DMS79 treated with DMSO at 0.1 percent for 48 hours (cell line): ENCODE measurements around the gene DSCAML1.
"Not testable (repeated sequence)": the region's sequence is repeated elsewhere in the genome, so short reads cannot be mapped to it uniquely, and the experiment has no call there.

Source experiments
- DNase-seq: peaks from one replicate; lab custom pipeline; 2025; lab: John Stamatoyannopoulos, UW

The DSCAML1 gene

GRCh38 chr11:117407016-117407415 is 390.0 kb downstream of the DSCAML1 start:
- DNase-seq: no peak

DNA sequence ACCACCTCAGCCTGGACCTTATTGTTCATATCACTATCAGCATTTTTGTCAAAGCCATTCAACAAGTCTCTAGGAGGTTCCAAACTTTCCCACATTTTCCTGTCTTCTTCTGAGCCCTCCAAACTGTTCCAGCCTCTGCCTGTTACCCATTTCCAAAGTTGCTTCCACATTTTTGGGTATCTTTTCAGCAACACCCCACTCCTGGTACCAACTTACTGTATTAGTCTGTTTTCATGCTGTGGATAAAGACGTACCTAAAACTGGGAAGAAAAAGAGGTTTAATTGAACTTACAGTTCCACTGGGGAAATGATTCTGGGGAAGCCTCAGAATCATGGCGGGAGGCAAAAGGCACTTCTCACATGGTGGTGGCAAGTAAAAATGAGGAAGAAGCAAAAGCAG is 391.1 kb downstream of the DSCAML1 start:
- not testable (repeated sequence) for DNase-seq

- DNase-seq: not testable (repeated sequence)
Observed at GRCh38 chr11:117399100-117399840, 397.7 kb downstream of the DSCAML1 start.

GRCh38 chr11:117398618-117399017 is 398.4 kb downstream of the DSCAML1 start:
- not testable (repeated sequence) for DNase-seq

- DNase-seq: no peak
Observed at GRCh38 chr11:117396970-117397369, 400.0 kb downstream of the DSCAML1 start.

- no peak for DNase-seq
Observed at GRCh38 chr11:117395476-117395875, 401.5 kb downstream of the DSCAML1 start.

- no peak for DNase-seq
Observed at GRCh38 chr11:117394221-117394925, 402.6 kb downstream of the DSCAML1 start.

DNA sequence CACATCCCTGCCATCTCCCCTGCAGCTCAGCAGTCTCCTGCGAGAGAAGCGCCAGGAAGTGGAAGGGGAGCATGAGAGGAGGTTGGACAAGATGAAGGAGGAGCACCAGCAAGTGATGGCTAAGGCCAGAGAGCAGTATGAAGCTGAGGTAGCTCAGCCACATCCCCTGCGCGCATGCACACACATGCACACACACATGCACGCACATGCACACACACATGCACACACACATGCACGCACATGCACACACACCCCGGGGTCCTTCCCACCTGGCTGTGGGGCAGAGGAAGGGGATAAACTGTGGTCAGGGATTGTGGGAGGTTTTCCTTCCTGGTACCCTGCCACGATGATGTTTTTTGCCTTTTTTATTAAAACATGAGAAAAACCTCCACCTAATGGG is 404.0 kb downstream of the DSCAML1 start:
- no peak for DNase-seq

DNA sequence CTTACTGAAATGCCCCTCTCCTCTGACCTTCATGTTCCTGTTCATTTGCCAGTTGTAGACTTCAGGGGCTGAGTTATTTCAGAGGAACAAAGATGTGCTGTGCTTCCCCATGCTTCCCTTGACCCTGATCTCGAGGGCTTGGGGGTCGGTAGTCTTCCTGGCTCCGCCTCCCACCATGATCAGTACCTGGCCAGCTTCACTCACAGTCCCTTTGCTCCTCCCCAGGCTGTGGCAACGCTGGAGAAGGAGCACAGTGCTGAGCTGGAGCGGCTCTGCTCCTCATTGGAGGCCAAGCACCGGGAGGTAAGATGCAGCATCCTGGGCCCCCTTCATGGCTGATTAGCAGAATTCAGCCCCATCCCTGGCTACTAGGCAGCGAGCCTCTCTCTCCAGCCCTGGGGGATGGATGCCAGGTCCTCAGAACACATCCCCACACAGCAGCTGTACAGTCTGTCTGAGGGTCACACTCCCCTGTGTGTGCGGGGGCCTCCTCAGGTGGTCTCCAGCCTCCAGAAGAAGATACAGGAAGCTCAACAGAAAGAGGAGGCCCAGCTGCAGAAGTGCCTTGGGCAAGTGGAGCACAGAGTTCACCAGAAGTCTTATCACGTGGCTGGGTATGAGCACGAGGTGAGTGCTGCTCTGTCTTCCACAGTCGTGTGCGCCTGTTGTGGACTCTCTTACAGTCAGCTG is 404.9 kb downstream of the DSCAML1 start:
- no peak for DNase-seq

DNA sequence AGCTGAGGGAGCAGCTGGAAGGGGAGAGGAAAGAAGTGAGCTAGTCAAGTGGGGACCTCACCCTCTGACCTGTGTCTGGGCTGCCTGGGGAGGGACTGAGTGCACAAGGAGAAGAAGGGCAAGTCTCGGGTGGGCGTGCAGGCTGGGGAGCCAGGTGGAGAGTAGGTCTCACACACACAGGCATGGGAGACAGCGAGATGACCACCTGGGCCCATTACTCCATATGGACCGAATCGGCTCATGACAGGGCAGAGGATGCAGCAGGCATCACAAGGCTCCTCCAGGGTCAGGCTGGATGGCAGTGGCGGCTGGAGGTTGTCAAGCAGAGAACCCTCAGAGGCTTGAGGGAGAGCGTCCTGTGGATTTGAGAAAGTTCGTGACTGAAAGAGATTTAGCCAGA is 405.8 kb downstream of the DSCAML1 start:
- DNase-seq: no peak

- DNase-seq: no peak
Observed at GRCh38 chr11:117390743-117391142, 406.3 kb downstream of the DSCAML1 start.

- no peak for DNase-seq
Observed at GRCh38 chr11:117387992-117388755, 408.8 kb downstream of the DSCAML1 start.

- DNase-seq: no peak
Observed at GRCh38 chr11:117385906-117386305, 411.1 kb downstream of the DSCAML1 start.

- DNase-seq: no peak
Observed at GRCh38 chr11:117385471-117385870, 411.5 kb downstream of the DSCAML1 start.

GRCh38 chr11:117384045-117384444 is 413.0 kb downstream of the DSCAML1 start:
- DNase-seq: no peak

DNA sequence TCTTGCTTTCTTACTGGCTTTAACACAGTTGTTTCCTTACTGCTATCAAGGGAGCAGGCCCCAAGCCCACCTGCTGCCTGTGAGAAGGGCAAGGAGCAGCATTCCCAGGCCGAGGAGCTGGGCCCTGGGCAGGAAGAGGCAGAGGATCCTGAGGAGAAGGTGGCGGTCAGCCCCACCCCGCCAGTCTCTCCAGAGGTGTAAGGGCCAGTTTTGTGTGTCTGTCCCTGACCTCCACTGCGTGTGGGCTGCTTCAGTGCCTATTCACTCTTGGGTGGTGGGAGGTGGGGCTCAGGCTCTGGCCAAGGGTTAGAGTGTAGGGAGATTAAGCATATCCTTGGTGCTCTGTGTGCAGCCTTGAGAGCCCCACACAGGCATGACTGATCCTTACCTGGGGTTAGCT is 414.3 kb downstream of the DSCAML1 start:
- DNase-seq: no peak

GRCh38 chr11:117381481-117382387 is 415.3 kb downstream of the DSCAML1 start:
- DNase-seq: no peak

DNA sequence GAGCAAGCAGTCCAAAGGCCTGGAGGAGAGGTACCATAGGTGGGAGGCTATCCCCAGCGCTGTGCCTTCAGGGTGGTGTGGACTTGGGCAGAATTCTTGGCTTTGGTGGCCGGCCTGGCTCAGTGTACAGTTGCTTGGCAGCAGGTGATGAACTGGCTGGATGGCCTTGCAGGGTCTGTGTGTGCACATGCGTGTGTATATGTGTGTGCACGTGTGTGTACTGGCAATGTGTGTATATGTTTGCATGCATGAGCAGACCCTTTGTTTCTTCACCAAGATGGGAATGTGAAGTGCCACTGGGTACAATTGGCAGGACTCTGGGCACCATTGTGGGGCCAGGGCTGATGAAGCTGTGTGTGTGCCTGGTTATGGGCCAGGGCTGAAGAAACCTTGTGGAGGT is 416.3 kb downstream of the DSCAML1 start:
- DNase-seq: no peak

GRCh38 chr11:117378976-117379865 is 417.8 kb downstream of the DSCAML1 start:
- no peak for DNase-seq
